ENCODE results near the gene PCBD2. TPM values are rescaled to one million over a fixed set of nuclear protein-coding genes. Genes with fewer than 3 reads are reported as not detected.

Gene PCBD2
- total and polyA plus RNA-seq, 2 experiments from 2014 or later, result 8.7 to 16.0 TPM

GRCh38 chr5:134891473-134891872 lies 13.5 kb upstream of the PCBD2 start:
- H2AFZ ChIP-seq, result no peak overlapping the region
- no peak overlapping the region for H3K4me3 ChIP-seq
- no peaks in the 10 kb centered on the region for H3K4me1 ChIP-seq (ENCODE audit: insufficient read depth)
- Mint-ChIP-seq H3K4me1 (peaks cover 9% of the 10 kb centered on the region; the same call in 2 of the 3 replicates), H3K27ac (no peak overlapping the region), H3K4me3 (no peak overlapping the region), H3K27me3 (ENCODE audit: insufficient read depth, low read depth, poor library complexity) (peaks cover 8% of the 10 kb centered on the region), H3K36me3 (ENCODE audit: low read depth) (peaks cover 12% of the 10 kb centered on the region; the same call in 2 of the 3 replicates), H3K9me3 (no peaks in the 10 kb centered on the region)
- H3F3A ChIP-seq (replicated peaks; ENCODE audit: low read depth), result no peaks in the 10 kb centered on the region
- DNase-seq (ENCODE audit: low spot score) (no peak), ATAC-seq (no peak)
- peaks cover 4% of the 10 kb centered on the region; the same call in 1 of the 2 replicates for H3K36me3 ChIP-seq (ENCODE audit: insufficient read depth)
- H3K27ac ChIP-seq (ENCODE audit: low read depth), result no peak overlapping the region
- H4K20me1 ChIP-seq (replicated peaks; ENCODE audit: insufficient read depth), result no peaks in the 10 kb centered on the region; the same call in 1 of the 2 replicates
- TF ChIP-seq EZH2 (IDR thresholded peaks at IDR 0.05; ENCODE audit: low read depth, unreplicated experiment) (no peak), POLR2AphosphoS5 (IDR thresholded peaks at IDR 0.05; ENCODE audit: low read depth) (no peak), JUNB (IDR thresholded peaks at IDR 0.05; ENCODE audit: unreplicated experiment) (no peak), ZNF331 (CRISPR knock-in tag; IDR thresholded peaks at IDR 0.05; ENCODE audit: low read depth) (no peak), EZH2phosphoT487 (IDR thresholded peaks at IDR 0.05; ENCODE audit: unreplicated experiment) (no peak), ZNF114 (CRISPR knock-in tag; IDR thresholded peaks at IDR 0.05) (no peak)
- TF ChIP-seq, protein P1, sequence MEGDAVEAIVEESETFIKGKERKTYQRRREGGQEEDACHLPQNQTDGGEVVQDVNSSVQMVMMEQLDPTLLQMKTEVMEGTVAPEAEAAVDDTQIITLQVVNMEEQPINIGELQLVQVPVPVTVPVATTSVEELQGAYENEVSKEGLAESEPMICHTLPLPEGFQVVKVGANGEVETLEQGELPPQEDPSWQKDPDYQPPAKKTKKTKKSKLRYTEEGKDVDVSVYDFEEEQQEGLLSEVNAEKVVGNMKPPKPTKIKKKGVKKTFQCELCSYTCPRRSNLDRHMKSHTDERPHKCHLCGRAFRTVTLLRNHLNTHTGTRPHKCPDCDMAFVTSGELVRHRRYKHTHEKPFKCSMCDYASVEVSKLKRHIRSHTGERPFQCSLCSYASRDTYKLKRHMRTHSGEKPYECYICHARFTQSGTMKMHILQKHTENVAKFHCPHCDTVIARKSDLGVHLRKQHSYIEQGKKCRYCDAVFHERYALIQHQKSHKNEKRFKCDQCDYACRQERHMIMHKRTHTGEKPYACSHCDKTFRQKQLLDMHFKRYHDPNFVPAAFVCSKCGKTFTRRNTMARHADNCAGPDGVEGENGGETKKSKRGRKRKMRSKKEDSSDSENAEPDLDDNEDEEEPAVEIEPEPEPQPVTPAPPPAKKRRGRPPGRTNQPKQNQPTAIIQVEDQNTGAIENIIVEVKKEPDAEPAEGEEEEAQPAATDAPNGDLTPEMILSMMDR (conservative IDR thresholded peaks at IDR 0.05; ENCODE audit: low read depth in 2 of 2), result no peak
- no peaks in the 10 kb centered on the region for H3K79me2 ChIP-seq (replicated peaks; ENCODE audit: insufficient read depth)
- no peak overlapping the region for H3K4me2 ChIP-seq
- H3K9me2 ChIP-seq (ENCODE audit: insufficient read depth), result no peaks in the 10 kb centered on the region
- H3K27me3 ChIP-seq (ENCODE audit: insufficient read depth), result no peaks in the 10 kb centered on the region

DNA sequence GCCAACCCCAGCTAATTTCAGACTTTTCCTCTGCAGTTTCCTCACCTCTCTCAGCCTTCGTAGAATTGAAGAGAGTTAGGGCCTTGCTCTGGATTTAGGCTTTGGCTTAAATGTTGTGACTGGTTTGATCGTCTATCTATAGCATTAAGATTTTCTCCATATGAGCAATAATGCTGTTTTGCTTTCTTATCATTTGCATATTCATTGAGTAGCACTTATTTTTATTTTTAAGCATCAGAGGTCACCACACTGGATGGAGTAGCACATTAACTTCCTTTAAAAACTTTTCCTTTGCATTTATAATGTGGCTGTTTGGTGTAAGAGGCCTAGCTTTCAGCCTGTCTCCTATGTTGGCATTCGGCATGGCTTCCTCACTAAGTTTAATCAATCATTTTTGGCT lies 12.6 kb upstream of the PCBD2 start:
- Histone ChIP-seq H4K20me1 (replicated peaks; ENCODE audit: insufficient read depth) (no peaks in the 10 kb centered on the region; the same call in 1 of the 2 replicates), H3K36me3 (ENCODE audit: insufficient read depth) (peaks cover 4% of the 10 kb centered on the region; the same call in 1 of the 2 replicates), H3K4me1 (ENCODE audit: insufficient read depth) (no peaks in the 10 kb centered on the region), H3K4me2 (no peak overlapping the region), H3K79me2 (replicated peaks; ENCODE audit: insufficient read depth) (no peaks in the 10 kb centered on the region), H3K27me3 (ENCODE audit: insufficient read depth) (no peaks in the 10 kb centered on the region), H3K4me3 (no peak overlapping the region), H3K9me2 (ENCODE audit: insufficient read depth) (no peaks in the 10 kb centered on the region), H3F3A (replicated peaks; ENCODE audit: low read depth) (no peaks in the 10 kb centered on the region), H2AFZ (no peak overlapping the region), H3K27ac (ENCODE audit: low read depth) (no peak overlapping the region)
- TF ChIP-seq, protein P2, sequence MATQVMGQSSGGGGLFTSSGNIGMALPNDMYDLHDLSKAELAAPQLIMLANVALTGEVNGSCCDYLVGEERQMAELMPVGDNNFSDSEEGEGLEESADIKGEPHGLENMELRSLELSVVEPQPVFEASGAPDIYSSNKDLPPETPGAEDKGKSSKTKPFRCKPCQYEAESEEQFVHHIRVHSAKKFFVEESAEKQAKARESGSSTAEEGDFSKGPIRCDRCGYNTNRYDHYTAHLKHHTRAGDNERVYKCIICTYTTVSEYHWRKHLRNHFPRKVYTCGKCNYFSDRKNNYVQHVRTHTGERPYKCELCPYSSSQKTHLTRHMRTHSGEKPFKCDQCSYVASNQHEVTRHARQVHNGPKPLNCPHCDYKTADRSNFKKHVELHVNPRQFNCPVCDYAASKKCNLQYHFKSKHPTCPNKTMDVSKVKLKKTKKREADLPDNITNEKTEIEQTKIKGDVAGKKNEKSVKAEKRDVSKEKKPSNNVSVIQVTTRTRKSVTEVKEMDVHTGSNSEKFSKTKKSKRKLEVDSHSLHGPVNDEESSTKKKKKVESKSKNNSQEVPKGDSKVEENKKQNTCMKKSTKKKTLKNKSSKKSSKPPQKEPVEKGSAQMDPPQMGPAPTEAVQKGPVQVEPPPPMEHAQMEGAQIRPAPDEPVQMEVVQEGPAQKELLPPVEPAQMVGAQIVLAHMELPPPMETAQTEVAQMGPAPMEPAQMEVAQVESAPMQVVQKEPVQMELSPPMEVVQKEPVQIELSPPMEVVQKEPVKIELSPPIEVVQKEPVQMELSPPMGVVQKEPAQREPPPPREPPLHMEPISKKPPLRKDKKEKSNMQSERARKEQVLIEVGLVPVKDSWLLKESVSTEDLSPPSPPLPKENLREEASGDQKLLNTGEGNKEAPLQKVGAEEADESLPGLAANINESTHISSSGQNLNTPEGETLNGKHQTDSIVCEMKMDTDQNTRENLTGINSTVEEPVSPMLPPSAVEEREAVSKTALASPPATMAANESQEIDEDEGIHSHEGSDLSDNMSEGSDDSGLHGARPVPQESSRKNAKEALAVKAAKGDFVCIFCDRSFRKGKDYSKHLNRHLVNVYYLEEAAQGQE (IDR thresholded peaks at IDR 0.05; ENCODE audit: unreplicated experiment), result no peak
- no peak for TF ChIP-seq ZNF114 (CRISPR knock-in tag; IDR thresholded peaks at IDR 0.05)
- TF ChIP-seq NANOG (IDR thresholded peaks at IDR 0.05; ENCODE audit: borderline replicate concordance), result no peak
- TF ChIP-seq, protein P3, sequence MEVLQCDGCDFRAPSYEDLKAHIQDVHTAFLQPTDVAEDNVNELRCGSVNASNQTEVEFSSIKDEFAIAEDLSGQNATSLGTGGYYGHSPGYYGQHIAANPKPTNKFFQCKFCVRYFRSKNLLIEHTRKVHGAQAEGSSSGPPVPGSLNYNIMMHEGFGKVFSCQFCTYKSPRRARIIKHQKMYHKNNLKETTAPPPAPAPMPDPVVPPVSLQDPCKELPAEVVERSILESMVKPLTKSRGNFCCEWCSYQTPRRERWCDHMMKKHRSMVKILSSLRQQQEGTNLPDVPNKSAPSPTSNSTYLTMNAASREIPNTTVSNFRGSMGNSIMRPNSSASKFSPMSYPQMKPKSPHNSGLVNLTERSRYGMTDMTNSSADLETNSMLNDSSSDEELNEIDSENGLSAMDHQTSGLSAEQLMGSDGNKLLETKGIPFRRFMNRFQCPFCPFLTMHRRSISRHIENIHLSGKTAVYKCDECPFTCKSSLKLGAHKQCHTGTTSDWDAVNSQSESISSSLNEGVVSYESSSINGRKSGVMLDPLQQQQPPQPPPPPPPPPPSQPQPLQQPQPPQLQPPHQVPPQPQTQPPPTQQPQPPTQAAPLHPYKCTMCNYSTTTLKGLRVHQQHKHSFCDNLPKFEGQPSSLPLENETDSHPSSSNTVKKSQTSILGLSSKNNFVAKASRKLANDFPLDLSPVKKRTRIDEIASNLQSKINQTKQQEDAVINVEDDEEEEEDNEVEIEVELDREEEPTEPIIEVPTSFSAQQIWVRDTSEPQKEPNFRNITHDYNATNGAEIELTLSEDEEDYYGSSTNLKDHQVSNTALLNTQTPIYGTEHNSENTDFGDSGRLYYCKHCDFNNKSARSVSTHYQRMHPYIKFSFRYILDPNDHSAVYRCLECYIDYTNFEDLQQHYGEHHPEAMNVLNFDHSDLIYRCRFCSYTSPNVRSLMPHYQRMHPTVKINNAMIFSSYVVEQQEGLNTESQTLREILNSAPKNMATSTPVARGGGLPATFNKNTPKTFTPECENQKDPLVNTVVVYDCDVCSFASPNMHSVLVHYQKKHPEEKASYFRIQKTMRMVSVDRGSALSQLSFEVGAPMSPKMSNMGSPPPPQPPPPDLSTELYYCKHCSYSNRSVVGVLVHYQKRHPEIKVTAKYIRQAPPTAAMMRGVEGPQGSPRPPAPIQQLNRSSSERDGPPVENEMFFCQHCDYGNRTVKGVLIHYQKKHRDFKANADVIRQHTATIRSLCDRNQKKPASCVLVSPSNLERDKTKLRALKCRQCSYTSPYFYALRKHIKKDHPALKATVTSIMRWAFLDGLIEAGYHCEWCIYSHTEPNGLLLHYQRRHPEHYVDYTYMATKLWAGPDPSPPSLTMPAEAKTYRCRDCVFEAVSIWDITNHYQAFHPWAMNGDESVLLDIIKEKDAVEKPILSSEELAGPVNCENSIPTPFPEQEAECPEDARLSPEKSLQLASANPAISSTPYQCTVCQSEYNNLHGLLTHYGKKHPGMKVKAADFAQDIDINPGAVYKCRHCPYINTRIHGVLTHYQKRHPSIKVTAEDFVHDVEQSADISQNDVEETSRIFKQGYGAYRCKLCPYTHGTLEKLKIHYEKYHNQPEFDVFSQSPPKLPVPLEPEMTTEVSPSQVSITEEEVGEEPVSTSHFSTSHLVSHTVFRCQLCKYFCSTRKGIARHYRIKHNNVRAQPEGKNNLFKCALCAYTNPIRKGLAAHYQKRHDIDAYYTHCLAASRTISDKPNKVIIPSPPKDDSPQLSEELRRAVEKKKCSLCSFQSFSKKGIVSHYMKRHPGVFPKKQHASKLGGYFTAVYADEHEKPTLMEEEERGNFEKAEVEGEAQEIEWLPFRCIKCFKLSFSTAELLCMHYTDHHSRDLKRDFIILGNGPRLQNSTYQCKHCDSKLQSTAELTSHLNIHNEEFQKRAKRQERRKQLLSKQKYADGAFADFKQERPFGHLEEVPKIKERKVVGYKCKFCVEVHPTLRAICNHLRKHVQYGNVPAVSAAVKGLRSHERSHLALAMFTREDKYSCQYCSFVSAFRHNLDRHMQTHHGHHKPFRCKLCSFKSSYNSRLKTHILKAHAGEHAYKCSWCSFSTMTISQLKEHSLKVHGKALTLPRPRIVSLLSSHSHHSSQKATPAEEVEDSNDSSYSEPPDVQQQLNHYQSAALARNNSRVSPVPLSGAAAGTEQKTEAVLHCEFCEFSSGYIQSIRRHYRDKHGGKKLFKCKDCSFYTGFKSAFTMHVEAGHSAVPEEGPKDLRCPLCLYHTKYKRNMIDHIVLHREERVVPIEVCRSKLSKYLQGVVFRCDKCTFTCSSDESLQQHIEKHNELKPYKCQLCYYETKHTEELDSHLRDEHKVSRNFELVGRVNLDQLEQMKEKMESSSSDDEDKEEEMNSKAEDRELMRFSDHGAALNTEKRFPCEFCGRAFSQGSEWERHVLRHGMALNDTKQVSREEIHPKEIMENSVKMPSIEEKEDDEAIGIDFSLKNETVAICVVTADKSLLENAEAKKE (CRISPR knock-in tag; IDR thresholded peaks at IDR 0.05), result no peak
- no peak for TF ChIP-seq EZH2 (IDR thresholded peaks at IDR 0.05; ENCODE audit: low read depth, unreplicated experiment)
- TF ChIP-seq EZH2phosphoT487 (IDR thresholded peaks at IDR 0.05; ENCODE audit: unreplicated experiment), result no peak
- Mint-ChIP-seq H3K27me3 (ENCODE audit: insufficient read depth, low read depth, poor library complexity) (peaks cover 8% of the 10 kb centered on the region), H3K27ac (no peak overlapping the region), H3K36me3 (ENCODE audit: low read depth) (peaks cover 12% of the 10 kb centered on the region; the same call in 2 of the 3 replicates), H3K9me3 (no peaks in the 10 kb centered on the region), H3K4me1 (peaks cover 9% of the 10 kb centered on the region; the same call in 2 of the 3 replicates), H3K4me3 (no peak overlapping the region)
- no peak for DNase-seq (ENCODE audit: low spot score)
- ATAC-seq, result no peak

Measured in GM23338 (cell line).